Panc1 (cell line): Measurements from ENCODE around the gene FGD5. TPM values are rescaled to one million over a fixed set of nuclear protein-coding genes. Genes with fewer than 3 reads are reported as not detected.

Experiments used
- ATAC-seq: fragments of 200-7000 bp; cut with Tn5 transposase; 2 replicates; pipeline ENCODE4 v1.9.1; 2020; ENCODE audit warnings: mild to moderate bottlenecking, moderate library complexity
- BruUV-seq: library from RNA; stranded (reverse); fragments of 400-500 nt; replicated peaks from 2 replicates; lab custom pipeline; 2021; lab: Mats Ljungman, UMichigan
- CTCF ChIA-PET: fragments of 300-600 bp; sonication (Branson Sonifier 250); formaldehyde crosslinking; loops from one replicate; lab custom pipeline; 2022; ENCODE audit warnings: antibody characterized with exemption; lab: Charles Lee
- POLR2A ChIA-PET: fragments of 300-600 bp; sonication (Branson Sonifier 250); formaldehyde crosslinking; loops from one replicate; lab custom pipeline; 2022; ENCODE audit warnings: antibody characterized with exemption; lab: Charles Lee
- DNase-seq: peaks from one replicate; pipeline ENCODE4 v3.0.0-alpha.2; 2010; ENCODE audit warnings: low read depth, low spot score
- H3K27ac ChIP-seq: 2 replicates; pipeline ENCODE4 v1.5.1; 2011; ENCODE audit warnings: mild to moderate bottlenecking, low read length, inconsistent platforms
- H3K27me3 ChIP-seq: fragments of 200-500 bp; sonication (Bioruptor generic); 2 replicates; pipeline ENCODE4 v1.6.0; 2014; ENCODE audit warnings: low read length, inconsistent platforms; ENCODE audit not compliant: control insufficient read depth, insufficient read depth
- H3K36me3 ChIP-seq: fragments of 200-500 bp; sonication (Bioruptor generic); 2 replicates; pipeline ENCODE4 v1.5.1; 2014; ENCODE audit warnings: inconsistent platforms, mild to moderate bottlenecking, low read length, moderate library complexity; ENCODE audit not compliant: control insufficient read depth, insufficient read depth
- H3K4me1 ChIP-seq: 2 replicates; pipeline ENCODE4 v1.5.1; 2011; ENCODE audit warnings: inconsistent platforms, mild to moderate bottlenecking, low read length, moderate library complexity; ENCODE audit not compliant: control insufficient read depth, insufficient read depth
- H3K4me3 ChIP-seq, 2 experiments: 2 replicates each; pipeline ENCODE4 v1.5.1; 2011 to 2012; ENCODE audit warnings: low read depth in 2 of 2, low read length in 2 of 2, mild to moderate bottlenecking in 2 of 2, inconsistent platforms in 1 of 2, moderate library complexity in 1 of 2
- H3K9me3 ChIP-seq: fragments of 200-500 bp; sonication (Bioruptor generic); 2 replicates; pipeline ENCODE4 v1.5.1; 2014; ENCODE audit warnings: low read depth, mild to moderate bottlenecking, inconsistent platforms, low read length, moderate library complexity; ENCODE audit not compliant: control insufficient read depth, insufficient read depth
- CTCF ChIP-seq: fragments of 450-650 bp; IDR thresholded peaks from 2 replicates; pipeline ENCODE4 v1.5.1; 2017; ENCODE audit warnings: mild to moderate bottlenecking
- POLR2AphosphoS5 ChIP-seq: IDR thresholded peaks from 2 replicates; pipeline ENCODE4 v1.6.1; 2012; ENCODE audit warnings: mild to moderate bottlenecking, low read depth, low read length, moderate library complexity
- REST ChIP-seq, 2 experiments: IDR thresholded peaks; 2 replicates each; pipeline ENCODE4 v1.6.1; 2011 to 2012; ENCODE audit warnings: low read depth in 2 of 2, control low read depth in 1 of 2, low read length in 1 of 2, mild to moderate bottlenecking in 1 of 2, moderate library complexity in 1 of 2; ENCODE audit not compliant: insufficient read depth in 1 of 2
- SIN3A ChIP-seq: IDR thresholded peaks from 2 replicates; pipeline ENCODE4 v1.6.1; 2012; ENCODE audit warnings: low read depth, mild to moderate bottlenecking, low read length, moderate library complexity, borderline replicate concordance; ENCODE audit not compliant: insufficient read depth
- TCF7L2 ChIP-seq: IDR thresholded peaks from 2 replicates; pipeline ENCODE4 v1.6.1; 2011; ENCODE audit warnings: mild to moderate bottlenecking, low read depth, low read length, inconsistent platforms
- in situ Hi-C: cut with HindIII; loops from 2 replicates; pipeline ENCODE4 v1.10.0; 2016; ENCODE audit warnings: low sequenced_read_pairs, low pct_unique_long_range_greater_than_20kb
- intact Hi-C: fragments of 100-400 bp; cut with micrococcal nuclease; formaldehyde crosslinking; loops from one replicate; pipeline ENCODE4 v1.10.0; 2022; ENCODE audit not compliant: unreplicated experiment
- total RNA-seq: library from RNA; stranded (reverse); gene quantifications from one replicate; pipeline ENCODE4 v1.2.1, GENCODE V29; 2021; ENCODE audit not compliant: unreplicated experiment

The FGD5 gene
- total RNA-seq, 1 experiment from 2014 or later, result 0.77 TPM

GRCh38 chr3:14867936-14868570 lies 49.3 kb downstream of the FGD5 start:
- DNase-seq (no peak), ATAC-seq (no peak)
- Histone ChIP-seq H3K4me3 (no peak overlapping the region), H3K4me1 (no peaks in the 10 kb centered on the region), H3K27ac (no peak overlapping the region), H3K27me3 (no peaks in the 10 kb centered on the region), H3K9me3 (no peaks in the 10 kb centered on the region), H3K36me3 (no peaks in the 10 kb centered on the region)
- no peak for TF ChIP-seq SIN3A
- TF ChIP-seq TCF7L2, result no peak
- TF ChIP-seq CTCF, result no peak
- no peak for TF ChIP-seq REST (IDR thresholded peaks at IDR 0.05; ENCODE audit: insufficient read depth in 1 of 2, low read depth in 2 of 2, low read length in 1 of 2)
- BruUV-seq, result no TSS peak
- intact Hi-C loops (no loop called here), in situ Hi-C loops (no loop called here)
- POLR2A ChIA-PET, result no interaction called here
- CTCF ChIA-PET, result no interaction called here

GRCh38 chr3:14869917-14870782 lies 51.4 kb downstream of the FGD5 start:
- POLR2A ChIA-PET, result no interaction called here
- intact Hi-C loops (no loop called here), in situ Hi-C loops (no loop called here)

GRCh38 chr3:14870783-14871060 lies 52.0 kb downstream of the FGD5 start:
- no TSS peak for BruUV-seq
- intact Hi-C loops (no loop called here), in situ Hi-C loops (no loop called here)
- TF ChIP-seq POLR2AphosphoS5, result no peak
- ATAC-seq, result no peak
- no peak for DNase-seq
- Histone ChIP-seq H3K9me3 (no peaks in the 10 kb centered on the region), H3K4me3 (no peak overlapping the region), H3K36me3 (no peaks in the 10 kb centered on the region), H3K4me1 (no peaks in the 10 kb centered on the region), H3K27ac (no peak overlapping the region), H3K27me3 (no peaks in the 10 kb centered on the region)
- CTCF ChIA-PET, result no interaction called here
- POLR2A ChIA-PET, result no interaction called here

More at GRCh38 chr3:14869917-14870782, 51.4 kb downstream of the FGD5 start:
- Histone ChIP-seq H3K27me3 (no peaks in the 10 kb centered on the region), H3K27ac (no peak overlapping the region), H3K4me1 (no peaks in the 10 kb centered on the region), H3K36me3 (no peaks in the 10 kb centered on the region), H3K4me3 (no peak overlapping the region), H3K9me3 (no peaks in the 10 kb centered on the region)
- no peak for TF ChIP-seq SIN3A
- no peak for ATAC-seq
- DNase-seq, result no peak
- BruUV-seq, result no TSS peak
- CTCF ChIA-PET, result no interaction called here
